Activated CD8-positive, alpha-beta memory T cell treated with anti-CD3 and anti-CD28 coated beads for 1 hour (primary cell): Measurements from ENCODE around the gene MARF1.
"Not testable (repeated sequence)": the region's sequence is repeated elsewhere in the genome, so short reads cannot be mapped to it uniquely, and the experiment has no call there.

ENCODE experiments used
- DNase-seq, 2 donors: peaks; one replicate each; pipeline ENCODE4 v3.0.0-alpha.2; 2020; ENCODE audit warnings: low read depth in 1 of 2; ENCODE audit errors: extremely low read depth in 1 of 2

MARF1 gene

GRCh38 chr16:15652293-15653001 lies 9.5 kb upstream of the MARF1 start:
- DNase-seq, result no peak

- DNase-seq, result no peak
These were observed 7.8 kb upstream of the MARF1 start for GRCh38 chr16:15650698-15651171.

DNA sequence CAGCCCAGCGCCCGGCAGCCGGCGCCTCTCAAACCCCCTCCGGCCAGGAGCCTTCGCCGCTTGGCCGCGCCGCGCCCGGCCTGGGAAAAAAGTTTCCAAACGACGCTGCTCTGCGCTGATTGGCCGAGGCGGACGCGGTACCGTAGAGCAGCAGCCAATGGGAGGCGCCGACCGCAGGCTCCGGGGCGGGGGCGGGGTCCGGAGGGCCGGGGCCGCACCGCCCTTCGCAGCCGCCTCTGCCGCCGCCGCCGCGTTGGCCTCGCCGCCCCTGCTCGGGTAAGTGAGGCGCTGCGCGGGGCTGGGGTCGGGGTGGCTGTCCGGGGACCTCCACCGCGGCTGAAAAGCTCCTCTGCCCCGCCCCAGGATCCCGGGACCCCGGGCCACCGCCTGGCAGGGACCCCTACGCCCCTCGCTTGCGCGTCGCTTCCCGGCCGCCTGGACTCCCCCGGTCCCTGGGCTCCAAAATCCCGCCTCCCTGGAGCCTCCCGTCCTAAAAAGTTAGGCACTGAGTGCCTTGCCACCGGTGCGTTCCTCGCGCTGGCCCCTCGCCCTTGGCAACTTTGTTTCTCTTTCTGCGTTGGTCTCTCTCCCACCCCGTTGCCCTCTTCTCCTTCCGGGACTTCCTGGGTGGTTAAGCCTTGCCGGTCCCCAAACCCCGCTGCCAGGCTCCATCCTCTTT lies 7.2 kb upstream of the MARF1 start, which contains the start of gene NDE1:
TSS of gene NDE1 (plus strand) at position 227 of the 679 bp plus-strand sequence. CDS start 14,534 bp downstream, outside the sequence.
- peak; percentile 49 to 82 for DNase-seq

DNA sequence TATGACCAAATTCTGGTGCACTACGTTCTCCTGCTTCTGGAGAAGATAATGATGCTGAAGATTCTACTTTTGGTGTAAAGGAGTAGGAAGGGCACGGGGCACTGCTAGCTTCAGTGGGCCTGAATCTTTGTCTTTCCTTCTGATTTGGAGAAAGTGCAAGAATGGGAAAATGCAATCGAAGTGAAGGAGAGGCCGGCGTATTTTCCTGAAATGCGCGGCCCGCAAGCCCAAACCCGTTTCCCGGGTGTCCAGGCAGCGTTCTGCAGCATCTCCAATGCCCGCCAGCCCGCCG lies 6.7 kb upstream of the MARF1 start:
- DNase-seq, result no peak

DNA sequence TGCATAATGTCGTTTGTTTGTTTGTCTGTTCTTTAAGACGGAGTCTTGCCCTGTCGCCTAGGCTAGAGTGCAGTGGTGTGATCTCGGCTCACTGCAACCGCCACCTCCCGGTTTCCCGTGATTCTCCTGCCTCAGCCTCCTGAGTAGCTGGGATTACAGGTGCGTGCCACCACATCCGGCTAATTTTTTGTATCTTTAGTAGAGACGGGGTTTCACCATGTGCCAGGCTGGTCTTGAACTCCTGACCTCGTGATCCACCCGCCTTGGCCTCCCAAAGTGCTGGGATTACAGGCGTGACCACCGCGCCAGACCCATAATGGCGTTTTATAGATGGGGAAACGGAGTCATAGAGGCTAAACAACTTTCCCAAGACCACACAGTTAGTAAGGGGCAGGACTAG lies 6.4 kb upstream of the MARF1 start:
- not testable (repeated sequence) for DNase-seq

GRCh38 chr16:15648135-15648730 lies 5.3 kb upstream of the MARF1 start:
- no peak for DNase-seq

DNA sequence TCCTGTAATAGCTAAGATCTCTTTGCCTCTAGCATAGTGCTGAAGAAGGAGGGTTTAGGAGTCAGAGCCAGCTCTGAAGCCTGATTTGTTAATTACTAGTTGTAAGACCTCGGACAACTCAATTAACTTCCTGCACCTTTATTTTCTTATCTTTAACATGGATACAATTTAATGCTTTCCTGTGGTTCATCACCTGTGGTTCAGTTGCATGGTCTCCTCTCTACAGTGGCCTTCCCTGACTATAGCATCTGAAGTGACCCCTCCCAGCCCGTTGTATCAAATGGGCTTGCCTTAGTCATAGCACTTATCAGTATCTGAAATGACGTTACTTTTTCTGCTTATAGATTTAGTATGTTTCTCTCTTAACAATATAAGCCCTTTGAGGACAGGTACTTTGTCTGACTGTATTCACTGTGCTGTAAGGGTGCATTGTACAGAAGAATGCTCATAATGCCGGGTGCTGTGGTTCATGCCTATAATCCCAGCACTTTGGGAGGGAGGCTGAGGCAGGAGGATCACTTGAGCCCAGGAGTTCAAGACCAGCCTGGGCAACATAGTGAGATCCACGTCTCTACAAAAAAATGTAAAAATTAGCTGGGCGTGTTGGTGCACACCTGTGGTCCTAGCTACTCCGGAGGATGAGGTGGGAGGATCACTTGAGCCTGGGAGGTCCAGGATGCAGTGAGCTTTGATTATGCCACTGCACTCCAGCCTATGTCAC lies 4.5 kb upstream of the MARF1 start:
- DNase-seq, result no peak

GRCh38 chr16:15646557-15647293 lies 3.8 kb upstream of the MARF1 start:
- DNase-seq, result not testable (repeated sequence)

DNA sequence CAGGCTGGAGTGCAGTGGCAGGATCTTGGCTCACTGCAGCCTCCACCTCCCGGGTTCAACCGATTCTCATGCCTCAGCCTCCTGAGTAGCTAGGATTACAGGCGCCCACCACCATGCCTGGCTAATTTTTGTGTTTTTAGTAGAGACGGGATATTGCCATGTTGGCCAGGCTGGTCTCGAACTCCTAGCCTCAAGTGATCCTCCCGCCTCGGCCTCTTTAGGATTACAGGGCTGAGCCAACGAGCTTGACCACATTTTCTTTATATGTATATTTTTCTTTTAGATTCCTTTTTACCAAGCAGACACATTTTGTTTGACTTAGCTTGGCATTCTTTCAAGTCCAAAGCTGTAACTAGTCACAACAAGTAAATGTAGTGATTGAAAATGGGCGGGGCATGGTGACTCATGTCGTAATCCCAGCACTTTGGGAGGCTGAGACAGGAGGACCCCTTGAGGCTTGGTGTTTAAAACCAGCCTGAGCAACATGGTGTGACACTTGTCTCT lies 2.1 kb upstream of the MARF1 start:
- DNase-seq, result not testable (repeated sequence)

- DNase-seq, result no peak
These were observed 1.5 kb upstream of the MARF1 start for GRCh38 chr16:15644267-15644961.

DNA sequence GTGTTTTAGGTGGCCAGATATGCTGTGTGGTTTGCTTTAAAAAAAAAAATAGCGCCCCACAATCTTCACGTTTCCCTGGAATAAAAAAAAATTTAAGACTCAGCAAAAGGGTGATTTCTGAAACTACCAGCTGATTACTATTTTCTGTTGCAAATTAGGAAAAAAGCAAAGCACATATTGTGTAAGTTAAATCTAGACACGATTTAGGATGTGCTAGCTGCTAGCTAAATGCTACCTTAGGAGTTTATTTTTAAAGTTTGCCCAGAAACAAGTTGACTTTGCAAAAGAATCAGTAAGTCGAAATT lies 944 bp upstream of the MARF1 start:
- no peak for DNase-seq

GRCh38 chr16:15642557-15643047 lies 352 bp downstream of the MARF1 start:
- DNase-seq, result peak; percentile 50 to 66

GRCh38 chr16:15641753-15642556 lies 999 bp downstream of the MARF1 start:
- no peak for DNase-seq

DNA sequence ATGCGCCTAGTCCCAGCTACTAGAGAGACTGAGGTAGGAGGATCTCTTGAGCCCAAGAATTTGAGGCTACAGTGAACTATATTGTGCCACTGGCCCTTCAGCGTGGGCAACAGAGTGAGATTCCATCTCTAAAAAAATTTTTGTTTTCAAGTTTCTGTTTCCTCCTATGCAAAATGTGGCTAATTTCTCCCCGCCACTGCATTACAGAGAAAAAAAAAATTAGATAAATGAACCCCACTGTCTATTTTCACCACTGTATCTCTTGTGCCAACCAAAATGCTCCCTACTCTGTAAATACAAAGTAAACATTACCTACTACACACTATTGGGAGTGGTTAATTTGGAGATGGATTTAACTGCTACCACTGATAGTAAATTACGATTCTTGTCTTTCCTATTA lies 2.0 kb downstream of the MARF1 start:
- DNase-seq, result no peak

GRCh38 chr16:15639061-15639568 lies 3.8 kb downstream of the MARF1 start:
- no peak for DNase-seq

GRCh38 chr16:15636392-15636873 lies 6.5 kb downstream of the MARF1 start:
- DNase-seq, result no peak

- DNase-seq, result no peak
These were observed 7.0 kb downstream of the MARF1 start for GRCh38 chr16:15635926-15636325.

GRCh38 chr16:15631730-15632409 lies 11.1 kb downstream of the MARF1 start:
- DNase-seq, result no peak
